CD4-positive, alpha-beta T cell treated with Interferon alpha-2 for 1 hour (primary cell): Measurements from ENCODE around the gene SLC4A1.

ENCODE experiments used
- DNase-seq, 2 donors: peaks; one replicate each; pipeline ENCODE4 v3.0.0-alpha.2; 2020 to 2022

SLC4A1 gene

GRCh38 chr17:44283344-44284023 lies 15.5 kb upstream of the SLC4A1 start:
- no peak for DNase-seq

- no peak for DNase-seq
Measured at GRCh38 chr17:44282264-44282663, 14.3 kb upstream of the SLC4A1 start.

GRCh38 chr17:44281570-44281969 lies 13.6 kb upstream of the SLC4A1 start:
- no peak for DNase-seq

- DNase-seq: no peak
Measured at GRCh38 chr17:44280392-44280937, 12.5 kb upstream of the SLC4A1 start.

GRCh38 chr17:44279666-44280391 lies 11.9 kb upstream of the SLC4A1 start:
- DNase-seq: peak; percentile 33 to 69

- no peak for DNase-seq
Measured at GRCh38 chr17:44279346-44279665, 11.4 kb upstream of the SLC4A1 start.

GRCh38 chr17:44277976-44278375 lies 10.0 kb upstream of the SLC4A1 start:
- DNase-seq: no peak

- no peak for DNase-seq
Measured at GRCh38 chr17:44273607-44274006, 5.7 kb upstream of the SLC4A1 start.

- DNase-seq: no peak
Measured at GRCh38 chr17:44272954-44273353, 5.0 kb upstream of the SLC4A1 start.

GRCh38 chr17:44272321-44272951 lies 4.5 kb upstream of the SLC4A1 start:
- DNase-seq: no peak

GRCh38 chr17:44269535-44270240 lies 1.8 kb upstream of the SLC4A1 start:
- DNase-seq: no peak

- DNase-seq: no peak
Measured at GRCh38 chr17:44268709-44269534, 987 bp upstream of the SLC4A1 start.

- no peak for DNase-seq
Measured at GRCh38 chr17:44267165-44267455, 825 bp downstream of the SLC4A1 start.

- DNase-seq: no peak
Measured at GRCh38 chr17:44266402-44267164, 1.4 kb downstream of the SLC4A1 start.

GRCh38 chr17:44263345-44263902 lies 4.5 kb downstream of the SLC4A1 start:
- no peak for DNase-seq

- no peak for DNase-seq
Measured at GRCh38 chr17:44262654-44263225, 5.2 kb downstream of the SLC4A1 start.

GRCh38 chr17:44260296-44260695 lies 7.6 kb downstream of the SLC4A1 start:
- DNase-seq: no peak

- DNase-seq: no peak
Measured at GRCh38 chr17:44258811-44259351, 9.1 kb downstream of the SLC4A1 start.

GRCh38 chr17:44257815-44258760 lies 9.8 kb downstream of the SLC4A1 start:
- no peak for DNase-seq

GRCh38 chr17:44256671-44257070 lies 11.3 kb downstream of the SLC4A1 start:
- DNase-seq: no peak
